Metanephros (tissue), 2 donors: ENCODE measurements around the gene HSFY1. TPM values are rescaled to one million over a fixed set of nuclear protein-coding genes. Genes with fewer than 3 reads are reported as not detected.

Experiments used
- small RNA-seq: library from RNA; depleted of rRNA; stranded (forward); fragments of <200 nt; gene quantifications from one replicate; pipeline ENCODE3, GENCODE V24; 2014; ENCODE audit warnings: low replicate concordance
- total RNA-seq: library from RNA; depleted of rRNA; stranded (reverse); fragments of >200 nt; gene quantifications from one replicate; pipeline ENCODE4 v1.2.3, GENCODE V29; 2014

The HSFY1 gene
- not detected for total RNA-seq

GRCh38 chrY:18546420-18546819, at the start of gene HSFY1:
TSS of gene HSFY1 (plus strand) at chrY:18546720. CDS start at chrY:18546788, 68 bp downstream.

Small RNA genes within 50 kb of the gene (small RNA-seq; reads per million reads assigned to genes)
- gene GPM6BP1 (not detected), gene PRYP5 (not detected)

Other genes starting within 250 kb of the HSFY1 start
- not detected for gene HSFY2, start 227.0 kb downstream of the HSFY1 start, total RNA-seq